ENCODE measurements around the gene ITPKB. TPM values are rescaled to one million over a fixed set of nuclear protein-coding genes. Genes with fewer than 3 reads are reported as not detected.

ITPKB gene
- total RNA-seq, 1 donor, result 4.7 TPM

GRCh38 chr1:226681652-226682493, 57.2 kb downstream of the ITPKB start:
- TF ChIP-seq CTCF (IDR thresholded peaks at IDR 0.05; ENCODE audit: insufficient read depth, low read depth, low read length), result no peak
- no peak overlapping the region for H3K4me3 ChIP-seq (ENCODE audit: low read depth, low read length)
- no peak for DNase-seq (ENCODE audit: low read depth)

GRCh38 chr1:226680653-226681052, 58.4 kb downstream of the ITPKB start:
- TF ChIP-seq CTCF (IDR thresholded peaks at IDR 0.05; ENCODE audit: insufficient read depth, low read depth, low read length), result no peak
- no peak for DNase-seq (ENCODE audit: low read depth)
- H3K4me3 ChIP-seq (ENCODE audit: low read depth, low read length), result no peak overlapping the region

- TF ChIP-seq CTCF (IDR thresholded peaks at IDR 0.05; ENCODE audit: insufficient read depth, low read depth, low read length), result no peak
- H3K4me3 ChIP-seq (ENCODE audit: low read depth, low read length), result peak overlapping the region; percentile 64
- DNase-seq (ENCODE audit: low read depth), result peak; percentile 85
Measured at GRCh38 chr1:226679853-226680516, 59.1 kb downstream of the ITPKB start.

GRCh38 chr1:226679262-226679661, 59.8 kb downstream of the ITPKB start:
- no peak for TF ChIP-seq CTCF (IDR thresholded peaks at IDR 0.05; ENCODE audit: insufficient read depth, low read depth, low read length)
- no peak for DNase-seq (ENCODE audit: low read depth)
- H3K4me3 ChIP-seq (ENCODE audit: low read depth, low read length), result no peak overlapping the region

GRCh38 chr1:226678701-226679100, 60.4 kb downstream of the ITPKB start:
- TF ChIP-seq CTCF (IDR thresholded peaks at IDR 0.05; ENCODE audit: insufficient read depth, low read depth, low read length), result no peak
- no peak for DNase-seq (ENCODE audit: low read depth)
- H3K4me3 ChIP-seq (ENCODE audit: low read depth, low read length), result no peak overlapping the region

GRCh38 chr1:226678251-226678650, 60.8 kb downstream of the ITPKB start:
- no peak for TF ChIP-seq CTCF (IDR thresholded peaks at IDR 0.05; ENCODE audit: insufficient read depth, low read depth, low read length)

More at GRCh38 chr1:226678251-226678650, 60.8 kb downstream of the ITPKB start:
- no peak overlapping the region for H3K4me3 ChIP-seq (ENCODE audit: low read depth, low read length)
- DNase-seq (ENCODE audit: low read depth), result no peak

Measured in fibroblast of villous mesenchyme (primary cell).